Measurements from ENCODE around the gene CRKL. TPM values are rescaled to one million over a fixed set of nuclear protein-coding genes. Genes with fewer than 3 reads are reported as not detected.
A peak's percentile ranks its signal among the peaks of the same experiment; 100 is the strongest.

The CRKL gene
- total RNA-seq, 1 donor from 2014 or later = 72.9 TPM

- no peaks in the 10 kb centered on the region for H3K36me3 ChIP-seq (ENCODE audit: control insufficient read depth, insufficient read depth, low read length)
- DNase-seq (ENCODE audit: low read depth) (no peak), FAIRE-seq (no peak)
- H3K27me3 ChIP-seq (ENCODE audit: control insufficient read depth, insufficient read depth, low read length) = no peaks in the 10 kb centered on the region
- peak overlapping the region; percentile 97 for H3K4me3 ChIP-seq (ENCODE audit: low read depth, low read length)
- no peak for TF ChIP-seq CTCF (IDR thresholded peaks at IDR 0.05; ENCODE audit: insufficient read depth, low read length, severe bottlenecking)
These were observed 1.5 kb downstream of the CRKL start for GRCh38 chr22:20918663-20919218.

- H3K36me3 ChIP-seq (ENCODE audit: control insufficient read depth, insufficient read depth, low read length) = peaks cover 1% of the 10 kb centered on the region
- H3K4me3 ChIP-seq (ENCODE audit: low read depth, low read length) = peak overlapping the region; percentile 97
- no peak for DNase-seq (ENCODE audit: low read depth)
- no peak for FAIRE-seq
- TF ChIP-seq CTCF (IDR thresholded peaks at IDR 0.05; ENCODE audit: insufficient read depth, low read length, severe bottlenecking) = no peak
- no peaks in the 10 kb centered on the region for H3K27me3 ChIP-seq (ENCODE audit: control insufficient read depth, insufficient read depth, low read length)
These were observed 2.5 kb downstream of the CRKL start for GRCh38 chr22:20919718-20920117.

- TF ChIP-seq CTCF (IDR thresholded peaks at IDR 0.05; ENCODE audit: insufficient read depth, low read length, severe bottlenecking) = no peak
- no peak for FAIRE-seq
- DNase-seq (ENCODE audit: low read depth) = no peak
- Histone ChIP-seq H3K27me3 (ENCODE audit: control insufficient read depth, insufficient read depth, low read length) (no peaks in the 10 kb centered on the region), H3K36me3 (ENCODE audit: control insufficient read depth, insufficient read depth, low read length) (peaks cover 1% of the 10 kb centered on the region), H3K4me3 (ENCODE audit: low read depth, low read length) (peak overlapping the region; percentile 97)
These were observed 3.6 kb downstream of the CRKL start for GRCh38 chr22:20920881-20921203.

- DNase-seq (ENCODE audit: low read depth) (no peak), FAIRE-seq (no peak)
- TF ChIP-seq CTCF (IDR thresholded peaks at IDR 0.05; ENCODE audit: insufficient read depth, low read length, severe bottlenecking) = no peak
- peaks cover 1% of the 10 kb centered on the region for H3K36me3 ChIP-seq (ENCODE audit: control insufficient read depth, insufficient read depth, low read length)
- no peak overlapping the region for H3K4me3 ChIP-seq (ENCODE audit: low read depth, low read length)
- H3K27me3 ChIP-seq (ENCODE audit: control insufficient read depth, insufficient read depth, low read length) = no peaks in the 10 kb centered on the region
These were observed 5.0 kb downstream of the CRKL start for GRCh38 chr22:20922141-20922751.

- DNase-seq (ENCODE audit: low read depth) (no peak), FAIRE-seq (no peak)
- H3K27me3 ChIP-seq (ENCODE audit: control insufficient read depth, insufficient read depth, low read length) = no peaks in the 10 kb centered on the region
- H3K36me3 ChIP-seq (ENCODE audit: control insufficient read depth, insufficient read depth, low read length) = peaks cover 1% of the 10 kb centered on the region
- H3K4me3 ChIP-seq (ENCODE audit: low read depth, low read length) = no peak overlapping the region
- no peak for TF ChIP-seq CTCF (IDR thresholded peaks at IDR 0.05; ENCODE audit: insufficient read depth, low read length, severe bottlenecking)
These were observed 9.0 kb downstream of the CRKL start for GRCh38 chr22:20926243-20926642.
